Measurements from ENCODE around the gene BOC. TPM values are rescaled to one million over a fixed set of nuclear protein-coding genes. Genes with fewer than 3 reads are reported as not detected.

The BOC gene
- total and polyA plus RNA-seq, 2 donors from 2014 or later: 6.1 to 22.2 TPM

DNA sequence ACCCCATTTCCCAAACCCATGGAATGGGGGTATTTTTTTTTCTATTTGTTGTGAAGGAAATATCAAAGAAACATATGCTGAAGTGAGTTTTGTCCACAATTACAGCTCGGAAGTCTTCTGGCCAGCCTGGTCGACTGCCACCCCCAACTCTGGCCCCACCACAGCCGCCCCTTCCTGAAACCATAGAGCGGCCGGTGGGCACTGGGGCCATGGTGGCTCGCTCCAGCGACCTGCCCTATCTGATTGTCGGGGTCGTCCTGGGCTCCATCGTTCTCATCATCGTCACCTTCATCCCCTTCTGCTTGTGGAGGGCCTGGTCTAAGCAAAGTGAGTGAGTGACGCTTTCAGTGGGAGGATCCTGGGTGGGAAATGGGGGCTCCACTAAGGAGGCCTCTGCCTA is 71.9 kb downstream of the BOC start:
- H3K36me3 ChIP-seq (ENCODE audit: control insufficient read depth in 2 of 3, insufficient read depth in 3 of 3, low read length in 3 of 3): peaks cover 0 to 3% (median 2%) of the 10 kb centered on the region in 3 donors

DNA sequence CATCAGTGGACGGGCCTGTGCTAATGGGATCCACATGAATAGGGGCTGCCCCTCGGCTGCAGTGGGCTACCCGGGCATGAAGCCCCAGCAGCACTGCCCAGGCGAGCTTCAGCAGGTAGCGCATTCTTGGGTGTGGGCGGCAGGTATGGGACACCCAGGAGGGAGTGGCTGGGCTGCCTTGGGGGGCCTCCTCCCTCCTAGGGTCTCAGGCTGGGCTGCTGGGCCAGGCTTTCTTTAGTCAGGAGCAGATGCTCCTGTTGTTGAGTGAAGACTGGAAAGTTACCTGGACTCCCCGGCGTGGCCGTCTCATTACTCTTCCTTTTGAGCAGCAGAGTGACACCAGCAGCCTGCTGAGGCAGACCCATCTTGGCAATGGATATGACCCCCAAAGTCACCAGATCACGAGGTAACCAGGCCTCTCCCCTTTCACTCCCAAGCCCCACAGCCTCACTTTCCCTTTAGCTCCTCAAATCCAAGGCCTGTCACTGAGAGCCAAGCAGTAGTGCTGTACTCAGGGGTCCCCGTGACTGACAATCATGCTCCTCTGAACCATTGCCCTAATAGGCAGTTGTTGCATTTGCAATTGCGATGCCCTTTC is 73.2 kb downstream of the BOC start:
- Histone ChIP-seq H3K9me3 (ENCODE audit: control insufficient read depth in 2 of 3, insufficient read depth in 1 of 3, low read length in 3 of 3) (no peaks in the 10 kb centered on the region), H3K9ac (ENCODE audit: low read length in 3 of 3) (no peak overlapping the region), H3K4me1 (ENCODE audit: control insufficient read depth in 2 of 3, insufficient read depth in 2 of 3, low read depth in 1 of 3, low read length in 3 of 3) (no peaks in the 10 kb centered on the region), H3K4me3 (ENCODE audit: low read length in 3 of 3) (no peak overlapping the region), H3K27ac (ENCODE audit: low read depth in 2 of 2, low read length in 2 of 2) (no peak overlapping the region), H3K36me3 (ENCODE audit: control insufficient read depth in 2 of 3, insufficient read depth in 3 of 3, low read length in 3 of 3) (peaks cover 0 to 3% (median 2%) of the 10 kb centered on the region in 3 donors), H3K27me3 (ENCODE audit: control insufficient read depth, insufficient read depth, low read length) (no peaks in the 10 kb centered on the region)
- no peak for TF ChIP-seq CTCF (IDR thresholded peaks at IDR 0.05; ENCODE audit: borderline replicate concordance, extremely low read depth, insufficient read depth)
- intact Hi-C loops (cut with DNase I): loop anchor here (5.0 to 10.0 kb wide), 2 partner anchors 150 to 227 kb away; no protein-coding TSS in a partner anchor
- DNase-seq (no peak), FAIRE-seq (no peak)

More for the DNA sequence above, 71.9 kb downstream of the BOC start:
- peak in 1 of 5 donors; percentile 57 for DNase-seq
- no peak for FAIRE-seq
- no peaks in the 10 kb centered on the region for H3K27me3 ChIP-seq (ENCODE audit: control insufficient read depth, insufficient read depth, low read length)
- no peaks in the 10 kb centered on the region for H3K9me3 ChIP-seq (ENCODE audit: control insufficient read depth in 2 of 3, insufficient read depth in 1 of 3, low read length in 3 of 3)
- H3K27ac ChIP-seq (ENCODE audit: low read depth in 2 of 2, low read length in 2 of 2): no peak overlapping the region
- no peak overlapping the region for H3K9ac ChIP-seq (ENCODE audit: low read length in 3 of 3)
- no peak for TF ChIP-seq CTCF (IDR thresholded peaks at IDR 0.05; ENCODE audit: borderline replicate concordance, extremely low read depth, insufficient read depth)
- intact Hi-C loops (cut with DNase I): loop anchor here (10.0 kb wide), 1 partner anchor 149 kb away; no protein-coding TSS in a partner anchor
- no peak overlapping the region for H3K4me3 ChIP-seq (ENCODE audit: low read length in 3 of 3)
- no peaks in the 10 kb centered on the region for H3K4me1 ChIP-seq (ENCODE audit: control insufficient read depth in 2 of 3, insufficient read depth in 2 of 3, low read depth in 1 of 3, low read length in 3 of 3)

GRCh38 chr3:113285226-113285625 is 73.9 kb downstream of the BOC start:
- no peak overlapping the region for H3K27ac ChIP-seq (ENCODE audit: low read depth in 2 of 2, low read length in 2 of 2)
- DNase-seq (peak in 1 of 5 donors; percentile 31), FAIRE-seq (no peak)
- peaks cover 0 to 3% (median 2%) of the 10 kb centered on the region in 3 donors for H3K36me3 ChIP-seq (ENCODE audit: control insufficient read depth in 2 of 3, insufficient read depth in 3 of 3, low read length in 3 of 3)
- no peaks in the 10 kb centered on the region for H3K9me3 ChIP-seq (ENCODE audit: control insufficient read depth in 2 of 3, insufficient read depth in 1 of 3, low read length in 3 of 3)
- TF ChIP-seq CTCF (IDR thresholded peaks at IDR 0.05; ENCODE audit: borderline replicate concordance, extremely low read depth, insufficient read depth): no peak
- H3K9ac ChIP-seq (ENCODE audit: low read length in 3 of 3): no peak overlapping the region
- H3K4me3 ChIP-seq (ENCODE audit: low read length in 3 of 3): no peak overlapping the region
- H3K27me3 ChIP-seq (ENCODE audit: control insufficient read depth, insufficient read depth, low read length): no peaks in the 10 kb centered on the region
- H3K4me1 ChIP-seq (ENCODE audit: control insufficient read depth in 2 of 3, insufficient read depth in 2 of 3, low read depth in 1 of 3, low read length in 3 of 3): no peaks in the 10 kb centered on the region
- intact Hi-C loops (cut with DNase I): loop anchor here (5.0 to 10.0 kb wide), 2 partner anchors 150 to 228 kb away; no protein-coding TSS in a partner anchor

Measured in kidney (tissue), 14 donors.